Central memory CD8-positive, alpha-beta T cell (primary cell): Measurements from ENCODE around the gene TCHP.
"Not testable (repeated sequence)": the region's sequence is repeated elsewhere in the genome, so short reads cannot be mapped to it uniquely, and the experiment has no call there.

Source experiments
- ATAC-seq: fragments of 150-1000 bp; cut with Tn5 transposase; replicated peaks from 2 replicates; pipeline ENCODE4 v1.10.0; 2022; ENCODE audit warnings: mild to moderate bottlenecking, moderate FRiP score, moderate number of reproducible peaks; ENCODE audit not compliant: poor library complexity, severe bottlenecking; ENCODE audit errors: extremely low read depth
- DNase-seq, 2 donors: peaks; one replicate each; pipeline ENCODE4 v3.0.0; 2021; ENCODE audit warnings: low spot score in 2 of 2
- H3K27ac Mint-ChIP-seq: one replicate; pipeline ENCODE4 v1.8.0; 2022; ENCODE audit warnings: low read depth, mild to moderate bottlenecking, moderate library complexity, mixed read lengths
- H3K27me3 Mint-ChIP-seq: one replicate; pipeline ENCODE4 v1.8.0; 2022; ENCODE audit warnings: mixed read lengths
- H3K36me3 Mint-ChIP-seq: one replicate; pipeline ENCODE4 v1.8.0; 2022; ENCODE audit warnings: mild to moderate bottlenecking, moderate library complexity, mixed read lengths; ENCODE audit not compliant: insufficient read depth
- H3K4me1 Mint-ChIP-seq: one replicate; pipeline ENCODE4 v1.8.0; 2022; ENCODE audit warnings: mixed read lengths
- H3K4me3 Mint-ChIP-seq: one replicate; pipeline ENCODE4 v1.8.0; 2022; ENCODE audit warnings: mild to moderate bottlenecking, moderate library complexity, mixed read lengths
- H3K9me3 Mint-ChIP-seq: one replicate; pipeline ENCODE4 v1.8.0; 2022; ENCODE audit warnings: mixed read lengths

Gene TCHP, protein sequence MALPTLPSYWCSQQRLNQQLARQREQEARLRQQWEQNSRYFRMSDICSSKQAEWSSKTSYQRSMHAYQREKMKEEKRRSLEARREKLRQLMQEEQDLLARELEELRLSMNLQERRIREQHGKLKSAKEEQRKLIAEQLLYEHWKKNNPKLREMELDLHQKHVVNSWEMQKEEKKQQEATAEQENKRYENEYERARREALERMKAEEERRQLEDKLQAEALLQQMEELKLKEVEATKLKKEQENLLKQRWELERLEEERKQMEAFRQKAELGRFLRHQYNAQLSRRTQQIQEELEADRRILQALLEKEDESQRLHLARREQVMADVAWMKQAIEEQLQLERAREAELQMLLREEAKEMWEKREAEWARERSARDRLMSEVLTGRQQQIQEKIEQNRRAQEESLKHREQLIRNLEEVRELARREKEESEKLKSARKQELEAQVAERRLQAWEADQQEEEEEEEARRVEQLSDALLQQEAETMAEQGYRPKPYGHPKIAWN

DNA sequence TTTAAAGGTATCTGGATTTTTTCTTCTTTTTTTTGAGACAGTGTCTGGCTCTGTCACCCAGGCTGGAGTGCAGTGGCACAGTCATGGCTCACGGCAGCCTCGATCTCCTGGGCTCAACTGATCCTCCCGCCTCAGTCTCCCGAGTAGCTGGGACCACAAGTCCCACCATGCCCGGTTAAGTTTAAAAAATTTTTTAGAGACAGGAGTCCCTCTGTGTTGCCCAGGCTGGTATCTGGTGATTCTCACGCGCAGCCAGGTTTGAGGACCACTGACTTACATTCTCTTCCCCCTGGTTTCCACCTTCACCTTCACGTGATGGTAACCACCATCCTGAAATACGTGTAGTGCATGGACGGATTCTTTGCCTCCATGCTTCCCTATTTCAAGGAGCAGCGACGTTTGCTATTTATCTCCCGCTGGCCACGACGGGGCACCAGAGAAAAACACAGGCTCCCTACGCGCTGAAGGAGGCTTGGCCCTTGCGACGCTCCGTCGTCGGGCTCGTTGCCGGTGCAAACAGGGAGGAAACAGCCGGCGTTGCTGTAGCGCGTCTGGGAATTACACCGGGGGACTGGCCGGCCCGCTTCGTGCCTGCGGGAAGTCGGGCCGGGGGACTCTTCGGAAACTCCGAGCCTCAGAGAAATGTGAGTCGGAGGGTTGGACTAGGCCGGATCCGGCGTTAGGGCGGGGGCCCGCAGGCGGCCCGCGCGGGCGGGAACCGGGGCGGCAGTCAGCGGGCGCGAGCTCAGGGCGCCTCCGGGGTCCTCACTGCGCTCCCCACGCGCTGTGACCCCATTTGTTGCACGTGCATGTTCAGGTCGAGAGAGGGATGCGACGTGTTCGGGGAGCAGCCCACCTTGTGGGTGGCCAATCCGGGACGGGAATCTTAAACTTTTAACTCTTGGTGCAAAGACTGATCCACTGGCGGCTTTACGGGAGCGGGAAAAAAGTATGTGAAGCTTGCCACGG is at the start of gene TCHP:
Gene TCHP (plus strand): TSS at position 492 of the 969 bp plus-strand sequence. CDS start 2,753 bp downstream, outside the sequence.
- Mint-ChIP-seq H3K9me3 (no peaks in the 10 kb centered on the region), H3K27ac (peak within 1 kb of the TSS; percentile 92)
- ATAC-seq: peak; percentile 85

DNA sequence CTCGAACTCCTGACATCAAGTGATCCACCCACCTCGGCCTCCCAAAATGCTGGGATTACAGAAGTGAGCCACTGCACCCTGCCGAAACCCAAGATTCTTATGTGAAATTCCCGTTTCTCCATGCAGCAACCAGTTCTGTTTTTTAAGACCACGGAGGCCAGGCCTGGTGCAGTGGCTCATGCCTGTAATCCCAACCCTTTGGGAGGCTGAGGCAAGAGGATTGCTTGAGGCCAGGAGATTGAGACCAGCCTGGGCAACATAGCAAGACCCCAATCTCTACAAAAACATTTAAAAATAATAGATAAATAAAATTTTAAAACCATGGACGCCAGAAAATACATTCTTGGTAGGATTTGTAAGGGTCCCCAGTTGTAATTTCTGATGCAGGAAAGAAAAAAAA is 49.6 kb upstream of the TCHP start:
- H3K4me3 Mint-ChIP-seq, H3K9me3 Mint-ChIP-seq, ATAC-seq, H3K27ac Mint-ChIP-seq, H3K27me3 Mint-ChIP-seq, DNase-seq, H3K4me1 Mint-ChIP-seq: not testable (repeated sequence)
- H3K36me3 Mint-ChIP-seq: peaks cover 13% of the 10 kb centered on the region

More for the DNA sequence above, at the start of gene TCHP:
- peaks cover 32% of the 10 kb centered on the region for H3K4me1 Mint-ChIP-seq
- peak; percentile 48 for DNase-seq
- H3K4me3 Mint-ChIP-seq: peak within 1 kb of the TSS; percentile 95
- H3K36me3 Mint-ChIP-seq: peaks cover 24% of the 10 kb centered on the region
- H3K27me3 Mint-ChIP-seq: no peaks in the 10 kb centered on the region

DNA sequence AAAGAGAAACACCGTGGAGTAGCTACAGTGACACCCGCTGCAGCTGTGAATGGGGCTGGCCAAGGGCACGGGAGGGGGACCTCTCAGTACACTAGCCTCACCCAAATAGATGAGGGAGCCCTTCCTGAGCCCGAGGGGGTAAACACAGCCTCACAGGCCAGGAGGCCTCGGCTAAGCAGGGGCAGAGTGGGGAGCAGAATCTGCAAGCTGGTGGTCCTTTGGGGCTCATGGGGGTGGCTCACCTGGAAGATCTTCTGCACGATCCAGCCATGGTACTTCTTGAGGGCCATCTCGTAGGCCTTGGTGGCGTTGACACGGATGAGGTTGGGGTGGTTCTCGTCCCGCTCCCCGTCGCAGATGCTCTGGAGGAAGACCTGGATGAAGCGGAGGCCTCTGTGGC is 44.7 kb upstream of the TCHP start:
- ATAC-seq (no peak), DNase-seq (no peak)
- Mint-ChIP-seq H3K4me3 (no peak overlapping the region), H3K27me3 (no peaks in the 10 kb centered on the region), H3K36me3 (peaks cover 16% of the 10 kb centered on the region), H3K27ac (no peak overlapping the region), H3K4me1 (no peaks in the 10 kb centered on the region), H3K9me3 (no peaks in the 10 kb centered on the region)

DNA sequence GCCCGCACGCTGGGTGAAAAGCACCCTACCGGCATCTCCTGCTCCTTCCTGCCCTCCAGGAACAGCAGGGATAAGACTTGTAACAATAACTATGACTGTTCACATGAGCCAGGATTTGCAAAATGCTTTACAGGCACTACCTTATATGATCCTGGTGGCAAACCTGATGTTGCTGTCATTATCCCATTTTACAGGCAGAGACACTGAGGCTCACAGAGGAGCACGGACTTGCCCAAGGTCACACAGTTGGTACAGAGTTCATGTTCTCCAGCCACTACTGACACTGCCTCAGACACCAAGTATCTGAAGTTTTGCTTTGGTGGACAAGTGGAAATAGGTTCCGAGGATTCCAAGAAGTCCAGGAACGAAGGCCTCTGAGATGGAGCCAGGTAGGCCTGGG is 42.4 kb upstream of the TCHP start:
- no peaks in the 10 kb centered on the region for H3K27me3 Mint-ChIP-seq
- DNase-seq (no peak), ATAC-seq (no peak)
- peak overlapping the region; percentile 85 for H3K27ac Mint-ChIP-seq
- no peaks in the 10 kb centered on the region for H3K4me1 Mint-ChIP-seq
- peaks cover 10% of the 10 kb centered on the region for H3K36me3 Mint-ChIP-seq
- H3K9me3 Mint-ChIP-seq: no peaks in the 10 kb centered on the region
- H3K4me3 Mint-ChIP-seq: no peak overlapping the region

DNA sequence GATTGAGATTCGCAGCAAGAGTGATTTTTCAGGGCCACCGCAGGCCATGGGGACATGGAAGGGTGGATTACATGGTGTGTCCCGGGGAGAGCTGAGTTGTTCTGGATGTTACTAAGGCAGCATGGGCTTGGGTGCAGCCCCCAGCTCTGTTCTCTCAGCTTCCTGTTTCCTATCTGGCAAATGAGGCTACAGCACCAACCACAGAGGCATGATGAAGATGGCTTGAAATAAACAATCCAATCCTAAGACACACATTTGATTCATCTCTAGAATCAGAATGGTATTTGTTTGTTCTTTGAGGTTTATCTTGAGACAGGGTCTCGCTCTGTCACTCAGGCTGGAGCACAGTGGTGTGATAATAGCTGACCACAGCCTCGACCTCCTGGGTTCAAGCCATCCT is 41.3 kb upstream of the TCHP start:
- H3K36me3 Mint-ChIP-seq: peaks cover 12% of the 10 kb centered on the region
- peak overlapping the region; percentile 85 for H3K27ac Mint-ChIP-seq
- H3K27me3 Mint-ChIP-seq: no peaks in the 10 kb centered on the region
- ATAC-seq: no peak
- H3K4me1 Mint-ChIP-seq: peaks cover 8% of the 10 kb centered on the region
- DNase-seq: no peak
- no peaks in the 10 kb centered on the region for H3K9me3 Mint-ChIP-seq
- no peak overlapping the region for H3K4me3 Mint-ChIP-seq

DNA sequence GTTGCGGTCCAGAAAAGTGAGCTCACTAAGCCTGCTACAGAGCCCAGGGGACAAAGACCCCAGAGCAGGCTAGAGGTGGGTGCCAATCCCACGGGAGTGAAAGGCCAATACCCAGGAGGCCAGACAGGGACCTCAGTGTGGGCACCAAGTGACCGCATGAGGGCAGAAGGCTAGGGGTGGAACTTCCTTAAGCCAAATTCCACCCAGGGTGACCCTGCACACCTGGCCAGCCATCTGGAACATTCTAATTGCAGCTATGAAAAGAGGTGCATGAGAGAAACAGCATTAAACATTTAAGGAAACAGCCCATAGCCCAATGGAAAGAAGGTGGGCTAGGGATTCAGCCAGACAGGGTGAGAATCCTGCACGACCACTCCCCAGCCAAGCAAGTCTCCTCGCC is 39.1 kb upstream of the TCHP start:
- Mint-ChIP-seq H3K9me3 (no peaks in the 10 kb centered on the region), H3K4me1 (peaks cover 25% of the 10 kb centered on the region), H3K27me3 (no peaks in the 10 kb centered on the region), H3K27ac (no peak overlapping the region), H3K36me3 (peaks cover 5% of the 10 kb centered on the region), H3K4me3 (no peak overlapping the region)
- ATAC-seq (no peak), DNase-seq (no peak)

DNA sequence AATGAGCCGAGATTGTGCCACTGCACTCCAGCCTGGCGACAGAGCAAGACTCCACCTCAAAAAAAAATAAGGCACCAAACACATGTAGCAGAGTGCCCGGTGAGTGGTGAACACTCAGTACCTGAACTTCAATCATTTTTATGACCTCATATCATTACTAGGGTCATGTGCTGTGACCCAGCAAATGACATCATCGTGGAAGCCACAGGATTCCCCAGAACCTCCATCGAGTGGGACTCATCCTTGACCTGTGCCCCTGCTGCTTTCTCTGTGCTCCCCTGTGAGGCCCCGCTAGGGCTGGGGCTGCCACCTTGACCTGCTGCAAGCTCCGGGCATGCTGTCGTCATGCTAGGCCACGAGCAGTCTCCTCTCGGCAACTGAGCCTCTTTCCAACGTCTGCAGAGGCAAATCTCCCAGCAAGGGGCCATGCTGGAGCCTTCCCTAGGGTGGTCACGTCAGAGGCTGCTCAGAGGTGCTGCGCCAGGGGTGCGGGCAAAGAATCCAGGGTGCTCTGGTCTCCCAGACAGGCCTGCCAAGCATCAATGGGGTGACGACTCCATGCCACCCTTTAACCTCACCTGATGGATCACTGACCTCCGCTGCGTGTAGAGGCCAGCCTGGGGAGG is 38.3 kb upstream of the TCHP start:
- H3K27ac Mint-ChIP-seq: peak overlapping the region; percentile 38
- no peak for ATAC-seq
- peaks cover 5% of the 10 kb centered on the region for H3K36me3 Mint-ChIP-seq

DNA sequence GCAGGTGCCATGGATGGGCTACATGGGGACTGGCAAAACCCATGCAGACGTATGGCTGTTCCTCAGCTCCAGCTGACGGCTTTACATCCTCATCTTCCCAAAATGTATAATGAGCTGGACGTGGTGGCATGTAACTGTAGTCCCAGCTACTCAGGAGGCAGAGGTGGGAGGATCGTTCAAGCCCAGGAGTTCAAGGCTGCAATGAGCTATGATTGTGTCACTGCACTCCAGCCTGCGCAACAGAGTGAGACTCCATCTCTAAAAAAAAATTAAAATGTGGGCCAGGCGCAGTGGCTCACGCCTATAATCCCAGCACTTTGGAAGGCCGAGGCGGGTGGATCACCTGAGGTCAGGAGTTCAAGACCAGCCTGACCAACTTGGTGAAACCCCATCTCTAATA is 37.6 kb upstream of the TCHP start:
- not testable (repeated sequence) for H3K36me3 Mint-ChIP-seq, H3K4me3 Mint-ChIP-seq
- peaks cover 25% of the 10 kb centered on the region for H3K4me1 Mint-ChIP-seq

More for the DNA sequence above, 38.3 kb upstream of the TCHP start:
- peaks cover 25% of the 10 kb centered on the region for H3K4me1 Mint-ChIP-seq
- no peaks in the 10 kb centered on the region for H3K9me3 Mint-ChIP-seq
- no peak for DNase-seq
- no peaks in the 10 kb centered on the region for H3K27me3 Mint-ChIP-seq
- H3K4me3 Mint-ChIP-seq: no peak overlapping the region

DNA sequence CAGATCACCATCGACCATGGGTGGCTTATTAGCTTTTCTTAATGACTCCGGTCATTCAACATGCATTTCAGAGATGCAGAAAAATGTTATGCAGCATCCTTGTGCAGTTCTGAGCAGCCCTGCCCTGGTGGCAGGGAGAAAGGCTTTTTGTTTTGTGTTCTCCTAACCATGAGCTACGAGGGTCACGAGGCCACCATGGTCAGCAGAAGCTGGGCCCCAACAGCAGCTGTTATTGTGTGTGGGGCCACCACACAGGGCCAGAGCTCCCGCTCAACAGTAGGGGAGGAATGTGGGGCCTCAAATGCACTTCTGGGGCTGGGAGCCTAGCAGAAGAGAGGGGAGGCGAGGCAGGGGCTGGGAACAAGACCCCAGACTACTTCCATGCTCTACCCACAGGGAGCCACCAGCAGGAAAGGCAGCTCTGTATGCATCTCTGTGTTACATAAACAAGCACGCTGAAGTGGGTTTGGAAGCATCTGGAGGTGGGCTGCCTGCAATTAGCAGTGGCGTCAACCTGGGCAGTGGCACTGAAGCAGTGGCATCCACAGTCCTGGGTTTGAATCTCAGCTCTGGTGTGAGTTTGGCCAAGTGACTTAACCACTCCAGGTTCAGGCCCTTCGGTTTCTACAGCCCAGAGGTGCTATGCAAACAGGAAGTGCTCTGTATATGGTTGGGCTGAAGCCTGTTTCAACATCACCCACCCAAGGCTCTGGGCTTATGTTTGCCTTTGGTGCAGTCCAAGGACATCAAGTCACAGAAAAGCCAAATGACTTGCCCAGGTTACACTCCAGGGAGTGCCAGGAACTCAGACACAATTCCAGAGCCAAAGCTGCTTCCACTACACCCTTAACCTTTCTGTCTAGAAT is 36.0 kb upstream of the TCHP start:
- ATAC-seq: peak; percentile 94
- DNase-seq: no peak
- H3K9me3 Mint-ChIP-seq: no peaks in the 10 kb centered on the region
- peaks cover 4% of the 10 kb centered on the region for H3K36me3 Mint-ChIP-seq
- H3K27ac Mint-ChIP-seq: peak overlapping the region; percentile 64
- H3K4me1 Mint-ChIP-seq: peaks cover 30% of the 10 kb centered on the region
- peak overlapping the region; percentile 51 for H3K4me3 Mint-ChIP-seq
- no peaks in the 10 kb centered on the region for H3K27me3 Mint-ChIP-seq

More for the DNA sequence above, 37.6 kb upstream of the TCHP start:
- not testable (repeated sequence) for H3K27ac Mint-ChIP-seq, H3K9me3 Mint-ChIP-seq, DNase-seq, H3K27me3 Mint-ChIP-seq, ATAC-seq

DNA sequence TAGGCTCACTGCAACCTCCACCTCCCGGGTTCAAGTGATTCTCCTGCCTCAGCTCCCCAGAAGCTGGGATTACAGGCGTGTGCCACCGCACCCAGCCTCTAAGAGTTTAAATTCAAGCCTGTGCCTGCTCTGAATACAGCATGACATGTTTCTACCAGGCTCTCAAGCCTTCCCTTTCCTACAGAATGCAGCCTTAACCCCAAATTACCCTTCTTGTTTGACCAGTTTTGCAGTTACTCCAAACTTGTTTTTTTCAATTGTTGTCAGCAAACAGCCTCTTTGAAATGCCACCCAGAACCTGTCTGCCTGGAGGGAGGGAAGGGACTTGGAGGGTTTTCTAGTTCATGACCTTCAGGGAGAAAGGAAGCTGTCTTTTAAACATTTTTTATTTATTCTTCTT is 35.2 kb upstream of the TCHP start:
- DNase-seq (no peak), ATAC-seq (no peak)
- H3K9me3 Mint-ChIP-seq: no peaks in the 10 kb centered on the region
- peak overlapping the region; percentile 64 for H3K27ac Mint-ChIP-seq
- no peaks in the 10 kb centered on the region for H3K27me3 Mint-ChIP-seq
- H3K4me1 Mint-ChIP-seq: peaks cover 30% of the 10 kb centered on the region
- peaks cover 4% of the 10 kb centered on the region for H3K36me3 Mint-ChIP-seq
- H3K4me3 Mint-ChIP-seq: no peak overlapping the region

DNA sequence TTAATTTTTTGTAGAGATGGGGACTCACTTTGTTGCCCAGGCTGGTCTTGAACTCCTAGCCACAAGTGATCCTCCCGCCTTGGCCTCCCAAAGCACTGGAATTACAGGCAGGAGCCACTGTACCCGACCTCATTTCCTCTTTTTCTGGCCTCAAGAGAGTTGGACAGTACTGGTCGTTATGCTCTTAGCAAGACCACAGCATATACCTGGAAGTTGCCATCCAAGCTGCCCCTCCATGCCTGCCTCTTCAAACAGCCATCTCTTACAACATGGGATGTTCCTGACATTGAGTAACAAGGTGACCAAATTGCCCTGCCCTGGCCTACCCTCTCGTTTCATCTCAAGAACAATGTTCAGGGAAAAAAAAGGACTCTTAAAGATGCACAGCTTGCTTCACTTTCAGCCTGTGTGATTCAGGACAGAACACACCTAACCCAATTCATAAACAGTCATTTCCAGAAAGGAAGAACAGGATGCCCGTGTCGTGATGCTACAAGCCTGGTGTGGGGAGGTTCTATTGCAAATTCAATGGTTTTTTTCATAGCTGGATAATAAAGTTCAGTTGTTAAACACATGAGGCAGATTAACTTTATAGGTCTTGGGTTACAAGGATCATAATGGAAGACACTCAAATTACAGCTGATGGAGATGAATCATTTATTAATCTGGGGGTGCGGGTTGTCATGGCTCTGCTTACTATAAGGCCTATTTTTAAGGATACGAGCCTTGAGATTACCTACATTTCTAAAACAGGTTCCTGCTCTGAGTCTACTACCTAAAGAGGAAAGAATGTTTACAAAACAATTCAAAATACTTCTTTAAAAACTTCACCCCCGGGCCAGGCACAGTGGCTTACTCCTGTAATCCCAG is 31.7 kb upstream of the TCHP start:
- no peak overlapping the region for H3K4me3 Mint-ChIP-seq
- H3K27ac Mint-ChIP-seq: no peak overlapping the region
- ATAC-seq (no peak), DNase-seq (no peak)
- peaks cover 31% of the 10 kb centered on the region for H3K4me1 Mint-ChIP-seq
- H3K36me3 Mint-ChIP-seq: peaks cover 7% of the 10 kb centered on the region
- H3K9me3 Mint-ChIP-seq: no peaks in the 10 kb centered on the region
- no peaks in the 10 kb centered on the region for H3K27me3 Mint-ChIP-seq
